A673 (cell line): Measurements from ENCODE around the gene AGAP9.
"Not testable (repeated sequence)": the region's sequence is repeated elsewhere in the genome, so short reads cannot be mapped to it uniquely, and the experiment has no call there.

Experiments used
- CTCF ChIP-seq: fragments of 300-800, 200-600 bp; sonication (generic); conservative IDR thresholded peaks from 2 replicates; pipeline ENCODE4 v1.5.1; 2017; ENCODE audit warnings: low read depth, mild to moderate bottlenecking, antibody characterized with exemption, low read length, moderate library complexity, mixed read lengths
- EZH2 ChIP-seq: fragments of 200-600 bp; sonication (generic); IDR thresholded peaks from 2 replicates; pipeline ENCODE4 v1.6.1; 2017; ENCODE audit warnings: borderline replicate concordance, low read depth, mild to moderate bottlenecking, mixed read lengths, antibody characterized with exemption, low read length; ENCODE audit not compliant: poor library complexity, severe bottlenecking

- TF ChIP-seq CTCF, EZH2: not testable (repeated sequence)
Measured at GRCh38 chr10:47565517-47565920, 42.1 kb upstream of the AGAP9 start.
